PC-3 (cell line): ENCODE measurements around the gene GOSR1. TPM values are rescaled to one million over a fixed set of nuclear protein-coding genes. Genes with fewer than 3 reads are reported as not detected.

Experiments used
- ATAC-seq: fragments of 200-7000 bp; cut with Tn5 transposase; 2 replicates; pipeline ENCODE4 v1.9.1; 2020; ENCODE audit warnings: mild to moderate bottlenecking, moderate library complexity
- BruUV-seq: library from RNA; stranded (reverse); fragments of 400-500 nt; replicated peaks from 2 replicates; lab custom pipeline; 2021; lab: Mats Ljungman, UMichigan
- CTCF ChIA-PET: fragments of 300-600 bp; sonication (Branson Sonifier 250); formaldehyde crosslinking; loops from one replicate; lab custom pipeline; 2022; ENCODE audit warnings: antibody characterized with exemption; lab: Charles Lee
- POLR2A ChIA-PET: fragments of 300-600 bp; sonication (Branson Sonifier 250); formaldehyde crosslinking; loops from one replicate; lab custom pipeline; 2022; ENCODE audit warnings: antibody characterized with exemption; ENCODE audit not compliant: unreplicated experiment; lab: Charles Lee
- DNase-seq: peaks from one replicate; pipeline ENCODE4 v3.0.0-alpha.2; 2015
- H2AFZ ChIP-seq: fragments of 300-600 bp; sonication (generic); 2 replicates; pipeline ENCODE4 v1.6.0; 2016; ENCODE audit warnings: antibody characterized with exemption, low read length
- H3F3A ChIP-seq: fragments of 300-600 bp; sonication (generic); one replicate; pipeline ENCODE4 v1.6.0; 2017; ENCODE audit warnings: antibody characterized with exemption, low read length, control low read depth, mild to moderate bottlenecking; ENCODE audit not compliant: unreplicated experiment
- H3K27ac ChIP-seq: fragments of 300-600 bp; sonication (generic); 2 replicates; pipeline ENCODE4 v1.5.1; 2016; ENCODE audit warnings: mild to moderate bottlenecking, low read length
- H3K27me3 ChIP-seq: fragments of 300-600 bp; sonication (generic); 2 replicates; pipeline ENCODE4 v1.6.1; 2016; ENCODE audit warnings: low read length, mixed read lengths
- H3K36me3 ChIP-seq: fragments of 300-600 bp; sonication (generic); 2 replicates; pipeline ENCODE4 v1.6.1; 2016; ENCODE audit warnings: low read depth, mixed run types, low read length, mixed read lengths
- H3K4me1 ChIP-seq: fragments of 300-600 bp; sonication (generic); 2 replicates; pipeline ENCODE4 v1.5.1; 2016; ENCODE audit warnings: low read length; ENCODE audit not compliant: insufficient read depth
- H3K4me2 ChIP-seq: fragments of 300-600 bp; sonication (generic); 2 replicates; pipeline ENCODE4 v1.6.0; 2016; ENCODE audit warnings: low read length
- H3K4me3 ChIP-seq: fragments of 300-600 bp; sonication (generic); 2 replicates; pipeline ENCODE4 v1.5.1; 2016; ENCODE audit warnings: mild to moderate bottlenecking, low read length, mixed read lengths
- H3K79me2 ChIP-seq: fragments of 300-600 bp; sonication (generic); 2 replicates; pipeline ENCODE4 v1.6.1; 2017; ENCODE audit warnings: low read length, mixed read lengths
- H3K9ac ChIP-seq: fragments of 300-600 bp; sonication (generic); 2 replicates; pipeline ENCODE4 v1.6.0; 2016; ENCODE audit warnings: mild to moderate bottlenecking, low read length
- H3K9me2 ChIP-seq: fragments of 300-600 bp; sonication (generic); replicated peaks from 2 replicates; pipeline ENCODE4 v1.6.1; 2016; ENCODE audit warnings: mixed run types, low read length, mixed read lengths
- H3K9me3 ChIP-seq: fragments of 300-600 bp; sonication (generic); 2 replicates; pipeline ENCODE4 v1.6.1; 2016; ENCODE audit warnings: low read length, mixed read lengths
- H4K20me1 ChIP-seq: fragments of 300-600 bp; sonication (generic); 2 replicates; pipeline ENCODE4 v1.6.1; 2016; ENCODE audit warnings: low read length, mixed read lengths
- CTCF ChIP-seq: fragments of 300-600 bp; sonication (generic); conservative IDR thresholded peaks from 2 replicates; pipeline ENCODE4 v1.5.1; 2017; ENCODE audit warnings: antibody characterized with exemption, low read depth, mild to moderate bottlenecking, low read length
- EZH2 ChIP-seq: fragments of 300-600 bp; sonication (generic); IDR thresholded peaks from one replicate; pipeline ENCODE4 v1.6.1; 2017; ENCODE audit warnings: antibody characterized with exemption, mild to moderate bottlenecking, low read length; ENCODE audit not compliant: unreplicated experiment
- EZH2phosphoT487 ChIP-seq: fragments of 300-600 bp; sonication (generic); IDR thresholded peaks from 2 replicates; pipeline ENCODE4 v1.6.1; 2018; ENCODE audit warnings: mild to moderate bottlenecking, antibody characterized with exemption, low read length, borderline replicate concordance
- intact Hi-C: fragments of 100-400 bp; cut with micrococcal nuclease; formaldehyde crosslinking; loops from 2 replicates; pipeline ENCODE4 v1.9.0; 2023
- total RNA-seq: library from RNA; depleted of rRNA; stranded (reverse); fragments of >200 nt; gene quantifications from 2 replicates; pipeline ENCODE4 v1.2.3, GENCODE V29; 2014

GOSR1 gene
- total RNA-seq, 1 experiment from 2014 or later = 22.2 TPM

- TF ChIP-seq CTCF = no peak
- no peak for TF ChIP-seq EZH2
- TF ChIP-seq EZH2phosphoT487 = no peak
- DNase-seq (no peak), ATAC-seq (no peak)
- no peaks in the 10 kb centered on the region for H3F3A ChIP-seq
- H2AFZ ChIP-seq = no peak overlapping the region
- H3K9ac ChIP-seq = no peak overlapping the region
- H3K9me3 ChIP-seq = no peaks in the 10 kb centered on the region
- H3K9me2 ChIP-seq = no peaks in the 10 kb centered on the region
- intact Hi-C loops = no loop called here
- peaks cover 31% of the 10 kb centered on the region for H3K36me3 ChIP-seq
- H3K27ac ChIP-seq = no peak overlapping the region
- no peaks in the 10 kb centered on the region for H3K27me3 ChIP-seq
- no peak overlapping the region for H3K4me3 ChIP-seq
- POLR2A ChIA-PET = no interaction called here
- BruUV-seq = no TSS peak
- peaks cover 12% of the 10 kb centered on the region for H3K79me2 ChIP-seq
- H3K4me2 ChIP-seq = no peak overlapping the region
- H3K4me1 ChIP-seq = 0 out of 2 replicates have a peak, but pooled peaks cover 2% of the 10 kb centered on the region
- CTCF ChIA-PET = no interaction called here
- no peaks in the 10 kb centered on the region for H4K20me1 ChIP-seq
Observed at GRCh38 chr17:30483159-30483558, 6.0 kb downstream of the GOSR1 start.

- CTCF ChIA-PET = no interaction called here
- H4K20me1 ChIP-seq = no peaks in the 10 kb centered on the region
- intact Hi-C loops = no loop called here
- no peaks in the 10 kb centered on the region for H3K27me3 ChIP-seq
- H2AFZ ChIP-seq = no peak overlapping the region
- H3K79me2 ChIP-seq = no peaks in the 10 kb centered on the region
- H3K27ac ChIP-seq = no peak overlapping the region
- no peaks in the 10 kb centered on the region for H3F3A ChIP-seq
- no peaks in the 10 kb centered on the region for H3K4me1 ChIP-seq
- no peaks in the 10 kb centered on the region for H3K9me2 ChIP-seq
- H3K36me3 ChIP-seq = peaks cover 38% of the 10 kb centered on the region; the same call in 1 of the 2 replicates
- no peak overlapping the region for H3K4me3 ChIP-seq
- H3K9me3 ChIP-seq = no peaks in the 10 kb centered on the region
- no peak overlapping the region for H3K4me2 ChIP-seq
- no peak overlapping the region for H3K9ac ChIP-seq
- ATAC-seq (no peak), DNase-seq (no peak)
- BruUV-seq = no TSS peak
- POLR2A ChIA-PET = no interaction called here
- TF ChIP-seq EZH2phosphoT487 = no peak
- TF ChIP-seq CTCF = no peak
- no peak for TF ChIP-seq EZH2
Observed at GRCh38 chr17:30493780-30494179, 16.6 kb downstream of the GOSR1 start.

- H3K4me1 ChIP-seq = no peaks in the 10 kb centered on the region
- ChIA-PET CTCF (no interaction called here), POLR2A (no interaction called here)
- TF ChIP-seq EZH2phosphoT487 (no peak), EZH2 (no peak), CTCF (no peak)
- H3K4me2 ChIP-seq = no peak overlapping the region
- no peak for ATAC-seq
- H3K79me2 ChIP-seq = no peaks in the 10 kb centered on the region
- H3K4me3 ChIP-seq = no peak overlapping the region
- no peaks in the 10 kb centered on the region for H3K27me3 ChIP-seq
- no peak for DNase-seq
- intact Hi-C loops = no loop called here
- H3K9me2 ChIP-seq = no peaks in the 10 kb centered on the region
- no peak overlapping the region for H3K27ac ChIP-seq
- no peaks in the 10 kb centered on the region for H4K20me1 ChIP-seq
- H2AFZ ChIP-seq = no peak overlapping the region
- H3K36me3 ChIP-seq = peaks cover 31% of the 10 kb centered on the region; the same call in 1 of the 2 replicates
- no peak overlapping the region for H3K9ac ChIP-seq
- H3F3A ChIP-seq = no peaks in the 10 kb centered on the region
- BruUV-seq = no TSS peak
- H3K9me3 ChIP-seq = no peaks in the 10 kb centered on the region
Observed at GRCh38 chr17:30495586-30495985, 18.4 kb downstream of the GOSR1 start.
